Activated effector memory CD4-positive, alpha-beta T cell treated with Interleukin-2 at 50 U/mL for 16 hours (primary cell): ENCODE measurements around the gene IZUMO4.
A peak's percentile ranks its signal among the peaks of the same experiment; 100 is the strongest.
"Not testable (repeated sequence)": the region's sequence is repeated elsewhere in the genome, so short reads cannot be mapped to it uniquely, and the experiment has no call there.

Experiments used
- DNase-seq: peaks from one replicate; pipeline ENCODE4 v3.0.0-alpha.2; 2020

IZUMO4 gene

GRCh38 chr19:2083174-2083854, 13.4 kb upstream of the IZUMO4 start:
- peak; percentile 72 for DNase-seq

DNA sequence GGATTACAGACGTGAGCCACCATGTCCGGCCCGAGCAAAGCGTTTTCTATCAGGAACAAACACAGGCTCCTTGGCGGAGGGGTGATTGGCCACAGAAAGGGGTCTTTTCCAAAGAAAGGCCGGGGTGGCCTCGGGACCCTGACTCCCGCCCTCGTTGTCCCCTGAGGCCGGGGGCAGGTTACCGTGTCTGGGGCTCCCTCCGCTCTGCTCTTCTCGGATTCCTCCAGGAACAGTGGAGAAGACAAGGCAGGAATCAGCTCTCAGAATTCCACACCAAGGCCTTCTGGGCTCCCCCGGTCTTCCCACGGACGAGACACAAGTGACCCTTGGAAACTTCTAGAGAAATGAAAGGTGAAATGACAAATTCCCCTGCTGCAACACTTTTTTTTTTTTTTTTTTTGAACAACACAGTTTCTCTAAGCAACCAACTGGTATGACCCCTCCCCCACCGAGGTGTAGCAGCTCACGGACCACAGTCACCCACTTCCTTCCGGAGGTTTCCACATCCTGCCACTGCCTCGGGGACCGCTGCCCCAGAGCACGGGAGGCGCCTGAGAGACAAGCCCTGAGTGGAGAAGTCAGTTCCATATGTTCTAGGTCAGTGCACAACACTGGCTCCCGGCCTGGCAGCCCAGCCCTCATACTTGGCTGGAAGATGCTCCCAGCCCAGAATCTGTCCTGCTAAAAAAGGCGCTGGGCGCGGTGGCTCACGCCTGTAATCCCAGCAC, 11.6 kb upstream of the IZUMO4 start:
- peak; percentile 91 for DNase-seq

GRCh38 chr19:2086695-2087620, 9.8 kb upstream of the IZUMO4 start:
- DNase-seq = not testable (repeated sequence)

DNA sequence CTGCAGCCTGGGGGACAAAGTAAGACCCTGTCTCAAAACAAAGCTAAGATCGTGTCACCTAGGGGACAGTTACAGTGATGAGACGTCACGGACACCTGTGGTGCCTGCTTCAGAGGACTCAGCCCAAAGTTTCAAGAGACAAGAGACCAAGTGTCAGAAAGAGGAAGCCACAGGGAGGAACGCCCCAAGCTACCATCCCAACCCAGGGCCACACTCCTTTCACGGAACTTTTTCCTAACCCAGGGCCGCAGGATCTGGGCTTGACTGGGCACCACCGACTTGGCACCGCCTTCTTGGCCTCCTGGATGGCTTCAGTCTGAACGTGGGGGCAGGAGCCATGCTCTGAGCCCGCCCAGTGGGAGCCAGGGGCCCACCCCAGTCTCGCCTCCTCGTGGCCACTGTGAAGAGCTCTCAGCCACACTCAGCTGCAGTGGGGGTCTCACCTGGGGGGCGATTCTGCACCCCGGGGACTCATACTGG, 9.1 kb upstream of the IZUMO4 start:
- no peak for DNase-seq

- DNase-seq = no peak
Measured at GRCh38 chr19:2089001-2089711, 7.6 kb upstream of the IZUMO4 start.

GRCh38 chr19:2089727-2090053, 7.0 kb upstream of the IZUMO4 start:
- DNase-seq = no peak

- not testable (repeated sequence) for DNase-seq
Measured at GRCh38 chr19:2091926-2092525, 4.7 kb upstream of the IZUMO4 start.

GRCh38 chr19:2096034-2096479, 658 bp upstream of the IZUMO4 start, which contains the start of gene MOB3A:
MOB3A (minus strand) TSS chr19:2096326; CDS start chr19:2078560, 17,766 bp downstream.
- peak; percentile 85 for DNase-seq

GRCh38 chr19:2097203-2097885, 629 bp downstream of the IZUMO4 start:
- DNase-seq = peak; percentile 25

GRCh38 chr19:2097886-2098327, 1.2 kb downstream of the IZUMO4 start:
- DNase-seq = no peak

DNA sequence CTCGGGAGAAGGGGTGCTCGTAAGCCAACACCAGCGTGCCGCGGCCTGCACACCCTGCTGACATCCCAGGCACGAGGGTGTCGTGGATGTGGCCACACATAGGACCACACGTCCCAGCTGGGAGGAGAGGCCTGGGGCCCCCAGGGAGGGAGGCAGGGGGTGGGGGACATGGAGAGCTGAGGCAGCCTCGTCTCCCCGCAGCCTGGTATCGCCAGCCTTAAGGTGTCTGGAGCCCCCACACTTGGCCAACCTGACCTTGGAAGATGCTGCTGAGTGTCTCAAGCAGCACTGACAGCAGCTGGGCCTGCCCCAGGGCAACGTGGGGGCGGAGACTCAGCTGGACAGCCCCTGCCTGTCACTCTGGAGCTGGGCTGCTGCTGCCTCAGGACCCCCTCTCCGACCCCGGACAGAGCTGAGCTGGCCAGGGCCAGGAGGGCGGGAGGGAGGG, 2.4 kb downstream of the IZUMO4 start:
- no peak for DNase-seq

DNA sequence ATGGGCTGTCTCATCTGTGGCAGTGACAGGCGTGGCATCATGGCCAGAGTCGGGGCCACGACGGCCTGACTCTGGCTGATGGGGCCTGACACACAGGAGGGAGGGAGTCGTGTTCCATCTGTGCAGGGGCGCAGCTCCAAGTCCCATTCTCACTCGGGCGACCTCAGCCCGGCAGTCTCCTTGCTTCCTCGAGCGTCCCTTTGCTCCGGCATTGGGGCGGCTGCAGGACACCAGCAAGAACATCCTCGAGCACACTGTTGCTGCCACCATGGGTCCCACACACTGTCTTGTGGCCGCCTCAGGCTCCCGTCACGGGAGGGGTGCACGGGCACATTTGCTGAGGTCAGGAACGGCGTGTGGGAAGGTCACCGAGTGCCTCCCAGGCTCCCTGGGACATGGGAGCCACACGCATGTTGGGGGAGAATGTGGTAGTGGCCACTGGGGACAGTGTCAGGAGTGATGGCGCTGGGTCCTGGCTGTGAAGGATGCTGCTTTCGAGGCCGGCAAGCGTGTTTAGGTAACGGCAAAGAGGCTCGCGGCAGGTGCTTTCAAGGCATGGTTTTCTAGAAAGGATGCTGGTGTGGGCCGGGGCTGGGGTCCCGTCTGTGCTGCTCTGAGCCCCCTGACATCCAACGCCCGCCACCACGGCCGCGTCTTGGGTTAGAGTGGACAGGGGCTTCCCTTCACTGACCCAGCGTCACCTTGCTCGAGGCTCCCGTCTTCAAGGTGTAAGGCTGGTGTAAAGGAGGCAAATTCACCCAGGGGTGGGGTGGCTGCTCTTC, 3.4 kb downstream of the IZUMO4 start:
- no peak for DNase-seq

GRCh38 chr19:2100719-2101061, 4.0 kb downstream of the IZUMO4 start:
- DNase-seq = no peak

- no peak for DNase-seq
Measured at GRCh38 chr19:2101417-2102335, 5.0 kb downstream of the IZUMO4 start.

DNA sequence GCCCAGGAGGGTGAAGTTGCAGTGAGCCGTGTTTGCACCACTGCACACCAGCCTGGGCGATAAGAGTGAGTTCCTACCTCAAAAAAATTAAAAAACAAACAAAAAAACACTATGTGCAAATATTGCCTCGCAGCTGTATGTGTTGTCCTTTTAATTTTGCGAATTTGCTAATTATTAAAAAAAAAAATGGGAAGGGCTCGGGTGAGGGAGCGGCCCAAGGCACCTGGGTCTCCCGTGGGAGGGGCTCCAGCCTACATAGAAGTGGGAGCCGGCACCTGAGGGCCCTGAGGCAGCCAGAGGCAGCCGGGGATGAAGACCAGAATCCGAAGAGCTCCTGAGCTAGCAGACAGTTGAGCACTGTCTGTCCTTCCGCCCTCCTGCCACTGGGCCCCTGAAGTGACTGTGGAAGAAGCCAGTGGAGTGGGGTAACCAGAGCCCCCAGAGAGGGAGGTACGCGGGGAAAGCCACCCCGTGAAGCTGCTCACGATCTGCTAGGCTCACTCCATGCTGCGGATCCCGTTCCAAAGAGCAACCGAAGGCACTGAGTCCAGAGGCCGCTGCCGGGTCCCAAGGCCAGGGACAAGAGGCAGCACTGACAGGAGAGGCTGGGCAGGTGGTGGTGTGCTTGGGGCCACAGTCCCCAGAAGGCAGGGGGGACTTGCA, 6.5 kb downstream of the IZUMO4 start:
- no peak for DNase-seq

DNA sequence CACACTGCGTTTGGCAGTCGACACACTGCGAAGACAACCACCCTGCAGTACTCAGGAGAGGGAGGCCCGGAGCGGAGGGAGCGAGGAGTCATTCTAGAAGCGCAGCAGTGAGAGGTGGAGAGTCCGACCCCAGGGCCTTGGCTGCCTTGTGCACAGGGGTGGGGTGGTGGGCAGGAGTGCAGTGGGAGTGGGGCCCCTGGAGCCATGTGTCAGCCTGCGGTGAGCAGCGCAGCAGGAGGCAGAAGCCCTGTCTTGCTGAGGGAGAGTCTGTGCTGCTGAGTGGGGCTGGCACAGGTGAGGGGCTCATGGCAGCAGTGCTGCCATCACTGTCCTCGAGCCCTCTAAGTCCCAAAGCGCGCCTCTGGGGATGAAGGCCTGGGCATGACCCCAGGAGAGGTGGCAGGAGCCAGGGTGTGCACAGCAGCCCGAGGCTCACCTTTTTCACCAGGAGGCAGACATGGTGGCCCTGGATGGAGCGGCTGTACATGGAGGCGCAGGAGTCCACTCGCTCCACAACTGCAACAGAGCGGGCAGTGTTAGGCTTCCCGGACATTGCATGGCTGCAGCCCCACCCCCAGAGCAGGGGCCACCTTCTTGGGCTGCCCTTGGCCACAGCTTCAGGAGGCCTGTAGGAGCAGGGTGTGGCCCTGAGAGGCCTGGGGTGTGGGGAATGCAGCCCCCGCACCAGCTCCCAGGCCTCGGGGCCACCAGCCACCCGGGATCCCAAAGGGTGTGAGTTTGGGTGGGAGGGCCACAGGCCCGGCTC, 11.7 kb downstream of the IZUMO4 start:
- no peak for DNase-seq

GRCh38 chr19:2109046-2109864, 12.5 kb downstream of the IZUMO4 start:
- DNase-seq = no peak
